ENCODE results near the gene SLC8A2.

Gene SLC8A2

DNA sequence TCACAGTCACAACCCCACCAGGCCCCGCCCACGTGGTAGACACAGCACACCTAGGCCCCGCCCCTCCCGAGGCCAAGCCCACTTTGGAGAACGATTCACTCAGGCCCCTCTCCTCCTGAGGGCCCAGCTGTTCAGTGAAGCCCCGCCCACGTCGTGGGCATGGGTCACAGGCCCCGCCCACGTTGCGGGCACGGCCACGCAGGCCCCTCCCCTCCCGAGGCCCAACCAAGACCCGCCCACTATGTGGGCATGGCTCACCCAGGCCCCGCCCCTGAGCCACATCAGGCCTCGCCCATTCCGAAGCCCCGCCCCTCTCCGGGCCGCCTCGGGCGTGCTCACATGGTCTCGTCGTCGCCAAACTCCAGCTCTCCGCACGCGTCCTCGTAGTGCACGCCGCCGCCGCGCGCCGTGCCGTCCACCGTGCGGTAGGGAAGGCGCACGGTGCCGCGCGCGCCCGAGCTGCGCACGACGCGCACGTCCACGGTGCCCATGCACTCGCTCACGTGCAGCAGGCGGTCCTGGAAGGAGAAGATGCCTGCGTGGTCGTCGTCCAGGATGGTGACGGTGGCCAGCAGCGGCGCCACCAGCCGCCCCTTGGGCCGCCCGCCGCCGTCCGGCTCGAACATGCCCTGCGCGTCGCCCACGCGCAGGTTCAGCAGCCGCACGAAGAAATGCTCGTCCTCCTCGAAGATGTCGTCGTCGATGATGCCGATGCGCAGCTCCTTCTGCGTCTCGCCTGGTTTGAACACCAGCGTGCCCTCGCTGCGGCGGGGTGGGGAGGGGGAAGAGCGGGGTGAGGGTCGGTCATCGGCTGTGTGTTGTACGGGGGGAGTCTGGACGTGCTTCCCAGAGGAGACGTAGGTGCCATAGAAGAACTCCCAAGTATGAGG, 24.0 kb downstream of the SLC8A2 start:
- Histone ChIP-seq H3K36me3 (ENCODE audit: control insufficient read depth, low read length) (no peaks in the 10 kb centered on the region), H3K9me2 (replicated peaks; ENCODE audit: control insufficient read depth, low read length) (no peaks in the 10 kb centered on the region), H3K4me2 (ENCODE audit: low read length) (no peak overlapping the region), H3K4me1 (ENCODE audit: control insufficient read depth, low read length) (peaks cover 25% of the 10 kb centered on the region), H3K27ac (ENCODE audit: low read depth, low read length) (no peak overlapping the region), H4K20me1 (ENCODE audit: control insufficient read depth, insufficient read depth, low read depth, low read length) (no peaks in the 10 kb centered on the region), H3K4me3 (ENCODE audit: low read length) (no peak overlapping the region), H3K27me3 (ENCODE audit: control insufficient read depth, low read length) (peaks cover 17% of the 10 kb centered on the region), H3F3A (ENCODE audit: control insufficient read depth, insufficient read depth) (0 out of 2 replicates have a peak, but pooled peaks cover 4% of the 10 kb centered on the region), H3K9me3 (ENCODE audit: control insufficient read depth, insufficient read depth, low read length) (no peaks in the 10 kb centered on the region), H3K79me2 (ENCODE audit: control insufficient read depth, low read length) (no peaks in the 10 kb centered on the region)
- TF ChIP-seq, protein P1, sequence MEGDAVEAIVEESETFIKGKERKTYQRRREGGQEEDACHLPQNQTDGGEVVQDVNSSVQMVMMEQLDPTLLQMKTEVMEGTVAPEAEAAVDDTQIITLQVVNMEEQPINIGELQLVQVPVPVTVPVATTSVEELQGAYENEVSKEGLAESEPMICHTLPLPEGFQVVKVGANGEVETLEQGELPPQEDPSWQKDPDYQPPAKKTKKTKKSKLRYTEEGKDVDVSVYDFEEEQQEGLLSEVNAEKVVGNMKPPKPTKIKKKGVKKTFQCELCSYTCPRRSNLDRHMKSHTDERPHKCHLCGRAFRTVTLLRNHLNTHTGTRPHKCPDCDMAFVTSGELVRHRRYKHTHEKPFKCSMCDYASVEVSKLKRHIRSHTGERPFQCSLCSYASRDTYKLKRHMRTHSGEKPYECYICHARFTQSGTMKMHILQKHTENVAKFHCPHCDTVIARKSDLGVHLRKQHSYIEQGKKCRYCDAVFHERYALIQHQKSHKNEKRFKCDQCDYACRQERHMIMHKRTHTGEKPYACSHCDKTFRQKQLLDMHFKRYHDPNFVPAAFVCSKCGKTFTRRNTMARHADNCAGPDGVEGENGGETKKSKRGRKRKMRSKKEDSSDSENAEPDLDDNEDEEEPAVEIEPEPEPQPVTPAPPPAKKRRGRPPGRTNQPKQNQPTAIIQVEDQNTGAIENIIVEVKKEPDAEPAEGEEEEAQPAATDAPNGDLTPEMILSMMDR (IDR thresholded peaks at IDR 0.05; ENCODE audit: low read depth, low read length, poor library complexity, severe bottlenecking), result no peak
- no peak for TF ChIP-seq EZH2phosphoT487 (IDR thresholded peaks at IDR 0.05; ENCODE audit: borderline replicate concordance, low read length)

GRCh38 chr19:47446534-47447469, 24.9 kb downstream of the SLC8A2 start:
- Histone ChIP-seq H3K9me3 (ENCODE audit: control insufficient read depth, insufficient read depth, low read length) (no peaks in the 10 kb centered on the region), H3K9me2 (replicated peaks; ENCODE audit: control insufficient read depth, low read length) (no peaks in the 10 kb centered on the region), H3K79me2 (ENCODE audit: control insufficient read depth, low read length) (no peaks in the 10 kb centered on the region), H3K27ac (ENCODE audit: low read depth, low read length) (no peak overlapping the region), H4K20me1 (ENCODE audit: control insufficient read depth, insufficient read depth, low read depth, low read length) (no peaks in the 10 kb centered on the region), H3K4me1 (ENCODE audit: control insufficient read depth, low read length) (peaks cover 24% of the 10 kb centered on the region), H3K4me2 (ENCODE audit: low read length) (peak overlapping the region; percentile 46), H3K27me3 (ENCODE audit: control insufficient read depth, low read length) (peaks cover 16% of the 10 kb centered on the region), H3K36me3 (ENCODE audit: control insufficient read depth, low read length) (no peaks in the 10 kb centered on the region), H3K4me3 (ENCODE audit: low read length) (no peak overlapping the region), H3F3A (ENCODE audit: control insufficient read depth, insufficient read depth) (0 out of 2 replicates have a peak, but pooled peaks cover 4% of the 10 kb centered on the region)
- TF ChIP-seq, protein P1 (IDR thresholded peaks at IDR 0.05; ENCODE audit: low read depth, low read length, poor library complexity, severe bottlenecking), result no peak
- no peak for TF ChIP-seq EZH2phosphoT487 (IDR thresholded peaks at IDR 0.05; ENCODE audit: borderline replicate concordance, low read length)

- Histone ChIP-seq H3K4me3 (ENCODE audit: low read length) (peak overlapping the region; percentile 34), H3K36me3 (ENCODE audit: control insufficient read depth, low read length) (no peaks in the 10 kb centered on the region), H3K9me2 (replicated peaks; ENCODE audit: control insufficient read depth, low read length) (no peaks in the 10 kb centered on the region), H3K4me1 (ENCODE audit: control insufficient read depth, low read length) (peaks cover 24% of the 10 kb centered on the region), H3F3A (ENCODE audit: control insufficient read depth, insufficient read depth) (0 out of 2 replicates have a peak, but pooled peaks cover 4% of the 10 kb centered on the region), H3K9me3 (ENCODE audit: control insufficient read depth, insufficient read depth, low read length) (no peaks in the 10 kb centered on the region), H4K20me1 (ENCODE audit: control insufficient read depth, insufficient read depth, low read depth, low read length) (no peaks in the 10 kb centered on the region), H3K27me3 (ENCODE audit: control insufficient read depth, low read length) (peaks cover 19% of the 10 kb centered on the region), H3K79me2 (ENCODE audit: control insufficient read depth, low read length) (no peaks in the 10 kb centered on the region), H3K27ac (ENCODE audit: low read depth, low read length) (no peak overlapping the region), H3K4me2 (ENCODE audit: low read length) (peak overlapping the region; percentile 46)
- TF ChIP-seq, protein P1 (IDR thresholded peaks at IDR 0.05; ENCODE audit: low read depth, low read length, poor library complexity, severe bottlenecking), result no peak
- TF ChIP-seq EZH2phosphoT487 (IDR thresholded peaks at IDR 0.05; ENCODE audit: borderline replicate concordance, low read length), result no peak
Observed at GRCh38 chr19:47445937-47446402, 25.7 kb downstream of the SLC8A2 start.
